GM21619 (cell line): ENCODE measurements around the gene MAPK11.

Source experiments
- ATAC-seq: cut with Tn5 transposase; IDR thresholded peaks from one replicate; pipeline ENCODE4 v1.9.1; 2021; ENCODE audit not compliant: unreplicated experiment

Gene MAPK11

GRCh38 chr22:50269970-50270665, at the start of gene MAPK11:
Gene MAPK11 (minus strand): TSS chr22:50270380. CDS start chr22:50270292, 88 bp downstream.
- ATAC-seq: no peak

- ATAC-seq: no peak
Measured at GRCh38 chr22:50319503-50319951, 49.3 kb upstream of the MAPK11 start.

- no peak for ATAC-seq
Measured at GRCh38 chr22:50318698-50319411, 48.7 kb upstream of the MAPK11 start.

GRCh38 chr22:50318356-50318697, 48.1 kb upstream of the MAPK11 start:
- ATAC-seq: no peak

- no peak for ATAC-seq
Measured at GRCh38 chr22:50317674-50318073, 47.5 kb upstream of the MAPK11 start.

- no peak for ATAC-seq
Measured at GRCh38 chr22:50317178-50317577, 47.0 kb upstream of the MAPK11 start.

- ATAC-seq: no peak
Measured at GRCh38 chr22:50316114-50317065, 46.2 kb upstream of the MAPK11 start.

- ATAC-seq: no peak
Measured at GRCh38 chr22:50315289-50316113, 45.3 kb upstream of the MAPK11 start.

- ATAC-seq: peak; percentile 74
Measured at GRCh38 chr22:50314455-50315288, 44.5 kb upstream of the MAPK11 start.

GRCh38 chr22:50314081-50314454, 43.9 kb upstream of the MAPK11 start:
- no peak for ATAC-seq

- ATAC-seq: no peak
Measured at GRCh38 chr22:50313600-50313999, 43.4 kb upstream of the MAPK11 start.

- no peak for ATAC-seq
Measured at GRCh38 chr22:50313021-50313420, 42.8 kb upstream of the MAPK11 start.

GRCh38 chr22:50312371-50312770, 42.2 kb upstream of the MAPK11 start:
- no peak for ATAC-seq

- no peak for ATAC-seq
Measured at GRCh38 chr22:50311606-50312351, 41.6 kb upstream of the MAPK11 start.

- no peak for ATAC-seq
Measured at GRCh38 chr22:50310949-50311444, 40.8 kb upstream of the MAPK11 start.

GRCh38 chr22:50310031-50310722, 40.0 kb upstream of the MAPK11 start:
- no peak for ATAC-seq

- ATAC-seq: no peak
Measured at GRCh38 chr22:50309601-50309991, 39.4 kb upstream of the MAPK11 start.

- no peak for ATAC-seq
Measured at GRCh38 chr22:50308986-50309600, 38.9 kb upstream of the MAPK11 start.
